Uterine smooth muscle cell (primary cell): ENCODE results near the gene COQ2. TPM values are rescaled to one million over a fixed set of nuclear protein-coding genes. Genes with fewer than 3 reads are reported as not detected.

Experiments used
- total RNA-seq: library from RNA; depleted of rRNA; stranded (reverse); fragments of >200 nt; gene quantifications from 2 replicates; pipeline ENCODE4 v1.2.3, GENCODE V29; 2014

COQ2 gene, protein sequence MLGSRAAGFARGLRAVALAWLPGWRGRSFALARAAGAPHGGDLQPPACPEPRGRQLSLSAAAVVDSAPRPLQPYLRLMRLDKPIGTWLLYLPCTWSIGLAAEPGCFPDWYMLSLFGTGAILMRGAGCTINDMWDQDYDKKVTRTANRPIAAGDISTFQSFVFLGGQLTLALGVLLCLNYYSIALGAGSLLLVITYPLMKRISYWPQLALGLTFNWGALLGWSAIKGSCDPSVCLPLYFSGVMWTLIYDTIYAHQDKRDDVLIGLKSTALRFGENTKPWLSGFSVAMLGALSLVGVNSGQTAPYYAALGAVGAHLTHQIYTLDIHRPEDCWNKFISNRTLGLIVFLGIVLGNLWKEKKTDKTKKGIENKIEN
- 18.1 and 34.2 TPM in 2 replicates for total RNA-seq

GRCh38 chr4:83284193-83285054 lies at the start of gene COQ2:
TSS of gene COQ2 (minus strand) at chr4:83284798. CDS start at chr4:83284764, 34 bp downstream.

Other genes with a start within 250 kb of the COQ2 start
- 77.6 and 94.1 TPM in 2 replicates for gene COPS4, start 249.6 kb downstream of the COQ2 start, total RNA-seq
- gene PLAC8, start 170.1 kb downstream of the COQ2 start, total RNA-seq, result 0.25 TPM in 1 of 2 replicates, not detected in the other
- gene HPSE, start 50.0 kb upstream of the COQ2 start, total RNA-seq, result 0.75 and 1.8 TPM in 2 replicates
- gene HELQ, start 171.0 kb upstream of the COQ2 start, total RNA-seq, result 13.1 and 16.5 TPM in 2 replicates
- gene MRPS18C, start 171.3 kb upstream of the COQ2 start, total RNA-seq, result 28.3 and 30.9 TPM in 2 replicates
- 18.2 and 24.5 TPM in 2 replicates for gene ABRAXAS1, start 200.3 kb upstream of the COQ2 start, total RNA-seq